ENCODE data around the gene HDHD5.

DNA sequence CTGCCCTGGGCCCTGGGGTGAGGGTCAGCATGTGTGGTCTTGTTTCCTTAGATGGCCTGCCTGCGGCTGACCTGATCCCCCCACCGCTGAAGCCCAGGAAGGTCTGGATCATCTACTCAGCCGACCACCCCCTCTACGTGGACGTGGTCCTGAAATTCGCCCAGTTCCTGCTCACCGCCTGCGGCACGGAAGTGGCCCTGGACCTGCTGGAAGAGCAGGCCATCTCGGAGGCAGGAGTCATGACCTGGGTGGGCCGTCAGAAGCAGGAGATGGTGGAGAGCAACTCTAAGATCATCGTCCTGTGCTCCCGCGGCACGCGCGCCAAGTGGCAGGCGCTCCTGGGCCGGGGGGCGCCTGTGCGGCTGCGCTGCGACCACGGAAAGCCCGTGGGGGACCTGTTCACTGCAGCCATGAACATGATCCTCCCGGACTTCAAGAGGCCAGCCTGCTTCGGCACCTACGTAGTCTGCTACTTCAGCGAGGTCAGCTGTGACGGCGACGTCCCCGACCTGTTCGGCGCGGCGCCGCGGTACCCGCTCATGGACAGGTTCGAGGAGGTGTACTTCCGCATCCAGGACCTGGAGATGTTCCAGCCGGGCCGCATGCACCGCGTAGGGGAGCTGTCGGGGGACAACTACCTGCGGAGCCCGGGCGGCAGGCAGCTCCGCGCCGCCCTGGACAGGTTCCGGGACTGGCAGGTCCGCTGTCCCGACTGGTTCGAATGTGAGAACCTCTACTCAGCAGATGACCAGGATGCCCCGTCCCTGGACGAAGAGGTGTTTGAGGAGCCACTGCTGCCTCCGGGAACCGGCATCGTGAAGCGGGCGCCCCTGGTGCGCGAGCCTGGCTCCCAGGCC, 50.6 kb downstream of the HDHD5 start:
- TF ChIP-seq CTCF (IDR thresholded peaks at IDR 0.05) (no peak), POLR2A (IDR thresholded peaks at IDR 0.05) (no peak)

Measured in uterus (tissue), 2 donors.